Astrocyte (in vitro differentiated cells and primary cell): ENCODE results near the gene RAPGEF3. TPM values are rescaled to one million over a fixed set of nuclear protein-coding genes. Genes with fewer than 3 reads are reported as not detected.
A peak's percentile ranks its signal among the peaks of the same experiment; 100 is the strongest.

Source experiments
- DNase-seq: peaks from one replicate; pipeline ENCODE4 v3.0.0-alpha.2; 2010; ENCODE audit warnings: low read depth
- FAIRE-seq: peaks from 2 replicates; lab custom pipeline; 2011; peaks lifted over from hg19 to GRCh38; lab: Jason Lieb, UNC
- H2AFZ ChIP-seq: 2 replicates; pipeline ENCODE4 v1.6.0; 2012; ENCODE audit warnings: low read depth, low read length, inconsistent platforms
- H3K27ac ChIP-seq: 2 replicates; pipeline ENCODE4 v1.5.1; 2011; ENCODE audit warnings: low read depth, low read length, inconsistent platforms
- H3K27me3 ChIP-seq: 2 replicates; pipeline ENCODE4 v1.6.0; 2011; ENCODE audit warnings: low read length, inconsistent platforms; ENCODE audit not compliant: insufficient read depth
- H3K36me3 ChIP-seq: 2 replicates; pipeline ENCODE4 v1.5.1; 2011; ENCODE audit warnings: low read length, inconsistent platforms; ENCODE audit not compliant: insufficient read depth
- H3K4me1 ChIP-seq: 2 replicates; pipeline ENCODE4 v1.5.1; 2011; ENCODE audit warnings: low read length, inconsistent platforms; ENCODE audit not compliant: insufficient read depth
- H3K4me2 ChIP-seq: 2 replicates; pipeline ENCODE4 v1.6.0; 2012; ENCODE audit warnings: low read length, inconsistent platforms
- H3K4me3 ChIP-seq: 2 replicates; pipeline ENCODE4 v1.5.1; 2011; ENCODE audit warnings: low read depth, mild to moderate bottlenecking, low read length, inconsistent platforms; ENCODE audit not compliant: insufficient read depth
- H3K79me2 ChIP-seq: 2 replicates; pipeline ENCODE4 v1.6.0; 2012; ENCODE audit warnings: mild to moderate bottlenecking, low read length, inconsistent platforms; ENCODE audit not compliant: insufficient read depth
- H3K9ac ChIP-seq: 2 replicates; pipeline ENCODE4 v1.6.0; 2012; ENCODE audit warnings: mild to moderate bottlenecking, low read length, inconsistent platforms
- H3K9me3 ChIP-seq: 2 replicates; pipeline ENCODE4 v1.5.1; 2012; ENCODE audit warnings: low read depth, mild to moderate bottlenecking, low read length, inconsistent platforms; ENCODE audit not compliant: insufficient read depth
- H4K20me1 ChIP-seq: 2 replicates; pipeline ENCODE4 v1.6.0; 2012; ENCODE audit warnings: low read length, inconsistent platforms; ENCODE audit not compliant: insufficient read depth
- H3K27ac Mint-ChIP-seq: one replicate; pipeline ENCODE4 v1.8.0; 2021; ENCODE audit warnings: mild to moderate bottlenecking, mixed read lengths; ENCODE audit not compliant: unreplicated experiment
- H3K27me3 Mint-ChIP-seq: one replicate; pipeline ENCODE4 v1.8.0; 2021; ENCODE audit warnings: low read depth, mixed read lengths; ENCODE audit not compliant: unreplicated experiment
- H3K36me3 Mint-ChIP-seq: one replicate; pipeline ENCODE4 v1.8.0; 2021; ENCODE audit warnings: low read depth, mixed read lengths; ENCODE audit not compliant: unreplicated experiment
- H3K4me1 Mint-ChIP-seq: one replicate; pipeline ENCODE4 v1.8.0; 2021; ENCODE audit warnings: low read depth, mixed read lengths; ENCODE audit not compliant: unreplicated experiment
- H3K4me3 Mint-ChIP-seq: one replicate; pipeline ENCODE4 v1.8.0; 2021; ENCODE audit warnings: mild to moderate bottlenecking, moderate library complexity, mixed read lengths; ENCODE audit not compliant: unreplicated experiment
- H3K9me3 Mint-ChIP-seq: one replicate; pipeline ENCODE4 v1.8.0; 2021; ENCODE audit warnings: mild to moderate bottlenecking, mixed read lengths; ENCODE audit not compliant: unreplicated experiment
- EZH2 ChIP-seq: IDR thresholded peaks from 2 replicates; pipeline ENCODE4 v1.6.1; 2012; ENCODE audit warnings: mild to moderate bottlenecking, low read length, inconsistent platforms; ENCODE audit not compliant: insufficient read depth
- total RNA-seq: library from RNA; stranded (reverse); gene quantifications from 2 replicates; pipeline ENCODE4 v1.2.1, GENCODE V29; 2021
- TF ChIP-seq, protein P1 (sequence below): IDR thresholded peaks from 2 replicates; pipeline ENCODE4 v1.5.1; 2011; ENCODE audit warnings: low read depth, mild to moderate bottlenecking, inconsistent platforms, low read length, moderate library complexity; ENCODE audit not compliant: insufficient read depth

Gene RAPGEF3
- total RNA-seq, 1 donor from 2014 or later, result 5.9 TPM

DNA sequence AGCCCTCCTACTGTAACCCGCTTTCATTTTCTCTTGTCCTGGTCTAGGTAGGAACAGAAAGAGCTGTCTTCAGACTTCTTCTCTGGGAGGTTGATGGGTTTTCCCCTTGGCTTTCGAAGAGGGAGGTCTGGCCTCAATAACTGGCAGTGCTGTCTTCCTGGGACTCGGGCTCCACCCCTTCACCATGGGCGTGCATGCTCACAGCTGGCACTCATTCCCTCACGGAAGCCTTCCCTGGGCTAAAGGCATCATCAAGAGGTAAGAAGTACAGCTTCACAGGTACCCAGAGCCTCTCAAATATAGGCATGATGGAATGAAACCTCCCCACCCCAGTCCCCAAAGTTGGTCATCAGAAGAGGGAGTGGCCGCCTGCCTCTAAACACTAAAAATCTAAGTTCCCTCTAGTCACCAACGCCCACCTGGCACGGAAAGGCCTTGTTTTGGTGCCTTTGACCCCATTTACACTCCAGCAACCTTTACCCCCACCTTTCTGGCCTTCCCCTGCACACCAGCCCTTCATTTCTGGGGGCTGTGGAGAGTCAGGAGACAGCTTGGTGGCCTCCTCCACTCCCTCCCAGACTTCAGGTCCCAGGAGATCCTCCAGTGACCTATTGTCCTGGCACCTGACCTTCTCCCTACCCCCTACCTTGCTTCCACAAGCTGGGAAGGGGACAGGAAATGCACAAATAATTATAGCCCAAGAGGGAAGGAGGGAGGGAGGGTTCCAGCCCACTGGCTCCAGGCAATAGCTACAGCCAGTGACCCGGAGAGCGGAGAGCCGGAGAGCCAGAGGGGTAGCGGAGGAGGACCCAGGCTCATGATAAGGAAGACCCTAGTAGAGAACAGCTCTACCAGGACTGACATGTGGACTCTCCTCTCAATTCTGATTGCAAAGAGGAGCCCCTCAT lies 2.8 kb downstream of the RAPGEF3 start:
- Histone ChIP-seq H2AFZ (no peak overlapping the region), H3K4me3 (no peak overlapping the region), H3K27ac (no peak overlapping the region), H3K36me3 (no peaks in the 10 kb centered on the region), H3K4me1 (peaks cover 33% of the 10 kb centered on the region), H3K9me3 (no peaks in the 10 kb centered on the region), H4K20me1 (no peaks in the 10 kb centered on the region), H3K79me2 (no peaks in the 10 kb centered on the region), H3K9ac (no peak overlapping the region), H3K27me3 (no peaks in the 10 kb centered on the region), H3K4me2 (no peak overlapping the region)
- TF ChIP-seq, protein P1, sequence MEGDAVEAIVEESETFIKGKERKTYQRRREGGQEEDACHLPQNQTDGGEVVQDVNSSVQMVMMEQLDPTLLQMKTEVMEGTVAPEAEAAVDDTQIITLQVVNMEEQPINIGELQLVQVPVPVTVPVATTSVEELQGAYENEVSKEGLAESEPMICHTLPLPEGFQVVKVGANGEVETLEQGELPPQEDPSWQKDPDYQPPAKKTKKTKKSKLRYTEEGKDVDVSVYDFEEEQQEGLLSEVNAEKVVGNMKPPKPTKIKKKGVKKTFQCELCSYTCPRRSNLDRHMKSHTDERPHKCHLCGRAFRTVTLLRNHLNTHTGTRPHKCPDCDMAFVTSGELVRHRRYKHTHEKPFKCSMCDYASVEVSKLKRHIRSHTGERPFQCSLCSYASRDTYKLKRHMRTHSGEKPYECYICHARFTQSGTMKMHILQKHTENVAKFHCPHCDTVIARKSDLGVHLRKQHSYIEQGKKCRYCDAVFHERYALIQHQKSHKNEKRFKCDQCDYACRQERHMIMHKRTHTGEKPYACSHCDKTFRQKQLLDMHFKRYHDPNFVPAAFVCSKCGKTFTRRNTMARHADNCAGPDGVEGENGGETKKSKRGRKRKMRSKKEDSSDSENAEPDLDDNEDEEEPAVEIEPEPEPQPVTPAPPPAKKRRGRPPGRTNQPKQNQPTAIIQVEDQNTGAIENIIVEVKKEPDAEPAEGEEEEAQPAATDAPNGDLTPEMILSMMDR, result no peak
- TF ChIP-seq EZH2, result no peak
- DNase-seq, result no peak
- no peak for FAIRE-seq
- no peak overlapping the region for H3K4me3 Mint-ChIP-seq
- H3K36me3 Mint-ChIP-seq, result peaks cover 7% of the 10 kb centered on the region
- peaks cover 25% of the 10 kb centered on the region for H3K4me1 Mint-ChIP-seq
- no peak overlapping the region for H3K27ac Mint-ChIP-seq
- no peaks in the 10 kb centered on the region for H3K9me3 Mint-ChIP-seq
- peaks cover 15% of the 10 kb centered on the region for H3K27me3 Mint-ChIP-seq

DNA sequence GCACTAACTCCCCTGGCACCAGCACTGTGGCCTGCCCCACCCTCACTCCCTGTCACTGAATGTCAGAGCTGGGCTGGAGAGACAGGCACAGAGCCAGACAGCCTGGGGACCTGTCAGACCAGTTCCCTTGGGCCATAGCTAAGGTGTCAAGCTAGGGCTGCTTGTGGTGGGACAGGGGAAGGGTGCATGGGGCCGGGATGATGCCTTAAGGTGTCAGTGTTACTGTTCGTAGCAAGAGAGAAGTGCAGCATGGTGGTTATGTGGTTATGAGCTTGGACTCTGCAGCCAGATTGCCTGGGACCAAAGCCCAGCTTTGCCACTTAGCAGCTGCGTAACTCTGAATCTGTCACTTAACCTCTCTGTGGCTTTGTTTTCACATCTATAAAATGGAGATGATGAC lies 3.8 kb downstream of the RAPGEF3 start:
- no peaks in the 10 kb centered on the region for H4K20me1 ChIP-seq
- no peak for FAIRE-seq
- H3K27ac ChIP-seq, result no peak overlapping the region
- no peak overlapping the region for H3K9ac ChIP-seq
- no peaks in the 10 kb centered on the region for H3K9me3 ChIP-seq
- no peaks in the 10 kb centered on the region for H3K27me3 ChIP-seq
- Mint-ChIP-seq H3K4me3 (no peak overlapping the region), H3K9me3 (no peaks in the 10 kb centered on the region), H3K27ac (no peak overlapping the region), H3K4me1 (peaks cover 25% of the 10 kb centered on the region), H3K27me3 (peaks cover 21% of the 10 kb centered on the region), H3K36me3 (peaks cover 13% of the 10 kb centered on the region)
- no peak overlapping the region for H3K4me3 ChIP-seq
- H2AFZ ChIP-seq, result no peak overlapping the region
- no peak overlapping the region for H3K4me2 ChIP-seq
- no peak for TF ChIP-seq EZH2
- TF ChIP-seq, protein P1, result no peak
- no peaks in the 10 kb centered on the region for H3K79me2 ChIP-seq
- H3K36me3 ChIP-seq, result no peaks in the 10 kb centered on the region
- DNase-seq, result no peak
- H3K4me1 ChIP-seq, result peaks cover 33% of the 10 kb centered on the region

DNA sequence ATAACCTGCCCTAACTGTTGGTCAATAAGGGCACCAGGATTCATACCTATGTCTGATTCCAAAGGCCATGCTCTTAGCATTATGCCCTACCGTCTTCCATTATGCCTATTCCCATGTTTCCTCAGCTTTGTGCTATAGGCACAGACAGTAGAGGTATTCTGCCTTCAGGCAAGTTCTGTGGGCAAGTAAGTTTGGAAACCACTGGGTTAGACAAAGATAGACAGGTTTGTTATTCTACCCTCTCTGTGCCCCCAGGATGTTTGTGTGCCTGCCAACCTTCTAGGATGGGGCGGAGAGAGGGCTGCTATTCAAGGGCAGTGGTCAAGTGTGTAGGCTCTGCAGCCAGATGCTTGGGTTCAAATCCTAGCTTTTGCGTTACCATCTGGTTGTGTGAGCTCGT lies 4.6 kb downstream of the RAPGEF3 start:
- Mint-ChIP-seq H3K4me3 (peak overlapping the region; percentile 5), H3K4me1 (peaks cover 25% of the 10 kb centered on the region), H3K27me3 (peaks cover 26% of the 10 kb centered on the region), H3K27ac (no peak overlapping the region), H3K36me3 (peaks cover 16% of the 10 kb centered on the region), H3K9me3 (no peaks in the 10 kb centered on the region)
- Histone ChIP-seq H3K9me3 (no peaks in the 10 kb centered on the region), H3K36me3 (no peaks in the 10 kb centered on the region), H3K4me1 (peaks cover 28% of the 10 kb centered on the region), H3K4me3 (no peak overlapping the region), H4K20me1 (no peaks in the 10 kb centered on the region), H3K79me2 (no peaks in the 10 kb centered on the region), H3K27me3 (no peaks in the 10 kb centered on the region), H2AFZ (no peak overlapping the region), H3K27ac (no peak overlapping the region), H3K4me2 (peak overlapping the region; percentile 27), H3K9ac (no peak overlapping the region)
- FAIRE-seq, result no peak
- TF ChIP-seq EZH2, result no peak
- TF ChIP-seq, protein P1, result no peak
- no peak for DNase-seq
